ENCODE results near the gene GRM1.

The GRM1 gene

GRCh38 chr6:146434732-146435390 is 406.0 kb downstream of the GRM1 start:
- no peak for DNase-seq (ENCODE audit: extremely low read depth in 1 of 2, low read depth in 1 of 2)

- no peak for DNase-seq (ENCODE audit: extremely low read depth in 1 of 2, low read depth in 1 of 2)
Observed at GRCh38 chr6:146441907-146442306, 413.0 kb downstream of the GRM1 start.

DNA sequence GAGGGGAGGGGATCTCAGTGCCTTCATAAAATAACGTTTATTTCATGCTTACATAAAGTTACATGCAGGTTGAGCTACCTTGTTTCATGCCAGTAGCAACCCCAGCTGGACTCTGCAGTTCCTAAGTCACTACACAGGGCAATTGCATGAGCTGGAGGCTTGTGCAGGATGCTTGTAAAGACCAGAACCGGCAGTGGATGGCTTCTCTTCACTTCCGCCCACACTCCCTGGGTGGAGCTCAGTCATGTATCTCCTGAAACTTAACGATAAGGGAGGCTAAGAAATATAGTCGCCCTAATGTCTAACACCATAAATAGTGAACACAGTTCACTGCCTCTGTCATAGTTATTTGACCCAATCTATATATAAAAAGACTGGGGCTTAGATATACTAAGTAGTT is 415.3 kb downstream of the GRM1 start:
- no peak for DNase-seq (ENCODE audit: extremely low read depth in 1 of 2, low read depth in 1 of 2)

- no peak for DNase-seq (ENCODE audit: extremely low read depth in 1 of 2, low read depth in 1 of 2)
Observed at GRCh38 chr6:146445233-146445632, 416.4 kb downstream of the GRM1 start.

DNA sequence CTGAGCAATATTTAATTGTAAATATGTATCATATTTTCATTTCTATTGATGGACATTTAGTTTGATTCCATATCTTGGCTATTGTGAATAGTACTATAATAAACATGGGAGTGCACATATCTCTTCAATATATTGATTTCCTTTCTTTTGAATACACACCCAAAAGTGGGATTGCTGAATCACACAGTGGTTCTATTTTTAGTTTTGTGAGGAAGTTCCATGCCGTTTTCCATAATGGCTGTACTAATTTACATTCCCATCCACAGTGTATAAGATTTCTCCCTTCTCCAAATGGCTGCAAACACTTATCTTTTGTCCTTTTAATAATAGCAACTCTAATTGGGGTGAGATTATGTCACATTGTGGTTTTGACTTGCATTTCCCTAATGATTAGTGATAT is 428.0 kb downstream of the GRM1 start:
- no peak for DNase-seq (ENCODE audit: extremely low read depth in 1 of 2, low read depth in 1 of 2)

DNA sequence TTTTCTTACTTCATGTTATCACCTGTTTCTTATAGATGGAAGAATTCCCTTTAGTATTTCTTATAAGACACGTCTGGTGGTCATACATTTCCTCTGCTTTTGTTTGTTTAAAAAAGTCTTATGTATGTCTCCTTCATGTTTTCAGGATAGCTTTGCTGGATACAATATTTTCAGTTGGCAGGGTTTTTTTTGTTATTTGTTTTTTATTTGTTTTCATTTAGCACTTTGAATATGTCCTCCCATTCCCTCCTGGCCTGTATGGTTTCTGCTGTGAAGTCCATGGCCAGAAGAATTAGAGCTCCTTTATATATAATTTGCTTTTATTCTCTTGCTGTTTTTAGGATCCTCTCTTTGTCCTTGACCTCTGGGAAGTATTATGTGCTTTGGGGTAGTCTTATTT is 432.1 kb downstream of the GRM1 start:
- no peak for DNase-seq (ENCODE audit: extremely low read depth in 1 of 2, low read depth in 1 of 2)

DNA sequence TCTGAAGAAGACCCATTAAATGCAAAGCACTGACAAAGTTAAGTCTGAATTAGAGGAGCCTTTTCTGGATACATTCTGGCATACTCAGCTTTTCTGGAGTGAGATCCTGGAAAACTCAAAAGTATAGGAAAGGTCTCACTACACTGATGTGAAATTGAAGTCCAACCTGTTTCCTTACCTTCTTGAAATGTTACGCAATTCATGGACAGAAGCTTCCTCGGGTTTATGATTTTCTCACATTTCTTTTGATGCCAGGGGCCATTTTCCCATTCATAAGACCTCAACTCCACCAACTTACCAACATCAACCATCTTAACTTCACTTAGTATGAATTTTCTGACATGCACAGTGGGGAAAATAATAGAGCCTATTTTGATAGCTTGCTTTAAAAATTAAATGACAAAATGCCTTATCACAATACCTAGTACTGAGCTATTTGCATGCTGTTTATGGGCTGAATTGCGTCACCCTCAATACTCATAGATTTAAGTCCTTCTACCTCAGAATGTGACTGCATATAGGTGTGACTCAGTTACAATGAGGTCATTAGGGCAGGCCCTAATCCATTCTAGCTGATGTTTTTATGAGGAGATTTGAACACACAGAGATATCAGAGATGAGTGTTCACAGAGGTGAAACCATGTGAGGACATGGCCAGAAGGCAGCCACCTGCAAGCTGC is 441.4 kb downstream of the GRM1 start:
- DNase-seq (ENCODE audit: extremely low read depth in 1 of 2, low read depth in 1 of 2) = no peak

- no peak for DNase-seq (ENCODE audit: extremely low read depth in 1 of 2, low read depth in 1 of 2)
Observed at GRCh38 chr6:146472918-146473317, 444.1 kb downstream of the GRM1 start.

GRCh38 chr6:146481527-146481926 is 452.7 kb downstream of the GRM1 start:
- no peak for DNase-seq (ENCODE audit: extremely low read depth in 1 of 2, low read depth in 1 of 2)

DNA sequence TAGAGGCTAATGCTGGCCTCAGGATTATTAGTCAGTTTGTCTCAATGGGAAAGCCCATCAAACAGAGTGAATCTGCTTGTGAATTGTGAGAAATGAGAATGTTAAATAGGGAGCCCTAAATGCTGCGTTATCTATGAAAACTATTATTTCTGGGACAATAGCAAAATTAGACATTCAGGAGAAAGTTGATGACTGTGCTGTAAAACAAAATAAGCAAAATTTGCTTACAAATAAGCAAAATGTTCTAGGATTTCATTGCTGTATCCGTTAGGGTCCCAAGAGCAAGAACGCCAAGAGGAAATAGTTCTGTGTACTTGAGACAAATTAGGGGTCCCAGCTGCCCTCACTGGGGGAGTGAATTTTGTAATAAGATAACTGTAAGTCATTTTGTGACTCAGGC is 455.5 kb downstream of the GRM1 start:
- no peak for DNase-seq (ENCODE audit: extremely low read depth in 1 of 2, low read depth in 1 of 2)

Data from activated CD8-positive, alpha-beta memory T cell treated with anti-CD3 and anti-CD28 coated beads for 1 hour (primary cell).